ENCODE measurements around the gene RUNX2. TPM values are rescaled to one million over a fixed set of nuclear protein-coding genes. Genes with fewer than 3 reads are reported as not detected.

The RUNX2 gene
- total RNA-seq, 3 donors from 2014 or later, result 2.7 to 7.3 (median 7.2) TPM

DNA sequence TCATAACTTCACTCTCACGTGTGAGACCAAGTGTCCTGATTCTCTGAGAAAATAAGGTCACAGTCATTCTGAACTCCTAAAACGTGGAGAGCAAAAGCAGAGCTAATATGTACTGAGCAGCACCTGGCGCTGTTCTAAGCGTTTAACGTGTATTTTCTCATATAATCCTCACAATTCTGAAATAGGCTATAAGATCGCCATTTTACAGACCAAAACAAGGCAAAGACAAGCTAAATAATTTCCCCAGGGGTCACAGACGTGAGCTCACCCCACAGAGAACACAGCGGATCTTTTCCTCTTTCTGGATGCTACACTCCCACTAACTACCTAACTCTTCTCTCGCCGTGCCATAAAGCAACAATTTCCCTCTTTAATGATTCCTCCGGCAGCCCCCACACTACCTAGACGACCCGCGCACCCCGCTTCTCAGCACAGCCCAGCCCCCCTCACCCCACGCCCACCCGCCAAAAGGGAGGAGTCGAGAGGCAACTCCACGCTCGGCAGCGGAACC lies 49.0 kb downstream of the RUNX2 start:
- H3K4me3 ChIP-seq, result peak overlapping the region; percentile 65 to 93 (median 69)
- no peaks in the 10 kb centered on the region for H3K9me3 ChIP-seq
- intact Hi-C loops (cut with DNase I; ENCODE audit: low total_unique reads), result no loop called here
- H3K36me3 ChIP-seq, result no peaks in the 10 kb centered on the region
- H3K27me3 ChIP-seq, result no peaks in the 10 kb centered on the region
- no peak for TF ChIP-seq CTCF (IDR thresholded peaks at IDR 0.05)
- TF ChIP-seq POLR2A (IDR thresholded peaks at IDR 0.05), result no peak
- TF ChIP-seq POLR2AphosphoS5 (IDR thresholded peaks at IDR 0.05), result no peak
- H3K4me1 ChIP-seq, result no peaks in the 10 kb centered on the region
- DNase-seq (ENCODE audit: low spot score in 2 of 2), result no peak
- peak overlapping the region; percentile 97 to 99 for H3K27ac ChIP-seq

DNA sequence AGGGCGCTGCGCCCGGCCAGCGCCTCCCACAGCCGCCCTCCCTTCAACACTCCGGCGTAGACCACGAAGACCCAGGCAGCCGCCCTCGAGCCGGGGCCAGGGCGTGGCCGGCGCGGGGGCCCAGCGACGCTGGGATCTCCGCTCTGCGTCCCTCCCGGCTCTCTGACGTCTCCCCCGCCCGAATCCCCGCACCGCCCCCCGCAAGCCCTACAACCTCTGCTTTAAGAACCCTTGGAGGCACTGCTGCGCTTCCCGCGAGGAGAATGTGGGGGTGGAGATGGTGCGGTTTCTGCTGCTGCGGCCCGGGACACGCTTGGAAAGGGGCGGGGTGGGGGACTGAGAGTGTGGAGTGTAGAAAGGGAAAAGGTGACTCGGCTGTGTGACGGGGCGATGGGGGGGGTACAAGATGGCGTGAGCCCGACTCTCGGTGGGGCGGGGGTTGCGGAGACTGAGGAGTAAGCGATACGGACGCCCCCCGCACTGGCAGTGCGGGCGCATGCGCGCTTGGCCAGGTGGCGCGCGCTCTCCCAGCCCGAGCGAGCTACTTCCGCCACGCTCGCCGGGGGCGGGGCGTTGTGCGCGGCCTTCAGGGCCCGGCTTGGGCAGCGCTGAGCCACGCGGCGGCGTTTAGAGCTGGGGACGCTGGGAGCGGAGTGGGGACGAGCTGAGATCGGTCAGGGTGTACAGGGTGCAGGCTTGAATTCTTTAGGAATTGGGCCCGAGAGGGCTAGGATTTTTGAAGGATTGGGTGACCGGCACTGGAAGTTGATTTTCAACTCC lies 49.6 kb downstream of the RUNX2 start, which contains the start of gene SUPT3H:
SUPT3H (minus strand) TSS at position 381 of the 780 bp plus-strand sequence.
- peak; percentile 74 to 85 for DNase-seq (ENCODE audit: low spot score in 2 of 2)
- H3K27ac ChIP-seq, result peak within 1 kb of the TSS; percentile 97 to 99
- no peak for TF ChIP-seq CTCF (IDR thresholded peaks at IDR 0.05)
- peak; percentile 70 to 85 (median 82) for TF ChIP-seq POLR2AphosphoS5 (IDR thresholded peaks at IDR 0.05)
- TF ChIP-seq POLR2A (IDR thresholded peaks at IDR 0.05), result peak; percentile 54
- H3K27me3 ChIP-seq, result no peaks in the 10 kb centered on the region
- peak within 1 kb of the TSS; percentile 65 to 93 (median 69) for H3K4me3 ChIP-seq
- intact Hi-C loops (cut with DNase I; ENCODE audit: low total_unique reads), result loop anchor here (2.0 kb wide), 1 partner anchor 73 kb away; no protein-coding TSS in a partner anchor
- no peaks in the 10 kb centered on the region for H3K9me3 ChIP-seq
- no peaks in the 10 kb centered on the region for H3K4me1 ChIP-seq
- H3K36me3 ChIP-seq, result no peaks in the 10 kb centered on the region

- Histone ChIP-seq H3K36me3 (no peaks in the 10 kb centered on the region), H3K4me1 (no peaks in the 10 kb centered on the region), H3K27me3 (no peaks in the 10 kb centered on the region), H3K27ac (peak overlapping the region; percentile 97 to 99), H3K4me3 (peak overlapping the region; percentile 65 to 93 (median 69)), H3K9me3 (no peaks in the 10 kb centered on the region)
- no peak for DNase-seq (ENCODE audit: low spot score in 2 of 2)
- intact Hi-C loops (cut with DNase I; ENCODE audit: low total_unique reads), result loop anchor here (2.0 kb wide), 1 partner anchor 72 kb away; no protein-coding TSS in a partner anchor
- TF ChIP-seq CTCF (IDR thresholded peaks at IDR 0.05) (no peak), POLR2AphosphoS5 (IDR thresholded peaks at IDR 0.05) (peak in 1 of 3 donors; percentile 3)
Measured at GRCh38 chr6:45378334-45378926, 50.3 kb downstream of the RUNX2 start.

GRCh38 chr6:45382391-45382790 lies 54.3 kb downstream of the RUNX2 start:
- H3K4me3 ChIP-seq, result no peak overlapping the region
- H3K27ac ChIP-seq, result no peak overlapping the region
- TF ChIP-seq POLR2A (IDR thresholded peaks at IDR 0.05) (no peak), CTCF (IDR thresholded peaks at IDR 0.05) (no peak), POLR2AphosphoS5 (IDR thresholded peaks at IDR 0.05) (no peak)
- H3K36me3 ChIP-seq, result no peaks in the 10 kb centered on the region
- intact Hi-C loops (cut with DNase I; ENCODE audit: low total_unique reads), result no loop called here
- no peaks in the 10 kb centered on the region for H3K4me1 ChIP-seq
- no peaks in the 10 kb centered on the region for H3K9me3 ChIP-seq
- H3K27me3 ChIP-seq, result no peaks in the 10 kb centered on the region
- no peak for DNase-seq (ENCODE audit: low spot score in 2 of 2)

- H3K4me1 ChIP-seq, result no peaks in the 10 kb centered on the region
- no peaks in the 10 kb centered on the region for H3K36me3 ChIP-seq
- H3K9me3 ChIP-seq, result no peaks in the 10 kb centered on the region
- no peak overlapping the region for H3K4me3 ChIP-seq
- TF ChIP-seq POLR2AphosphoS5 (IDR thresholded peaks at IDR 0.05) (no peak), POLR2A (IDR thresholded peaks at IDR 0.05) (no peak), CTCF (IDR thresholded peaks at IDR 0.05) (no peak)
- H3K27ac ChIP-seq, result no peak overlapping the region
- DNase-seq (ENCODE audit: low spot score in 2 of 2), result no peak
- intact Hi-C loops (cut with DNase I; ENCODE audit: low total_unique reads), result no loop called here
- H3K27me3 ChIP-seq, result no peaks in the 10 kb centered on the region
Measured at GRCh38 chr6:45386501-45386900, 58.4 kb downstream of the RUNX2 start.

Data from breast epithelium (tissue), 4 donors.